ENCODE results near the gene TCFL5.

Gene TCFL5

DNA sequence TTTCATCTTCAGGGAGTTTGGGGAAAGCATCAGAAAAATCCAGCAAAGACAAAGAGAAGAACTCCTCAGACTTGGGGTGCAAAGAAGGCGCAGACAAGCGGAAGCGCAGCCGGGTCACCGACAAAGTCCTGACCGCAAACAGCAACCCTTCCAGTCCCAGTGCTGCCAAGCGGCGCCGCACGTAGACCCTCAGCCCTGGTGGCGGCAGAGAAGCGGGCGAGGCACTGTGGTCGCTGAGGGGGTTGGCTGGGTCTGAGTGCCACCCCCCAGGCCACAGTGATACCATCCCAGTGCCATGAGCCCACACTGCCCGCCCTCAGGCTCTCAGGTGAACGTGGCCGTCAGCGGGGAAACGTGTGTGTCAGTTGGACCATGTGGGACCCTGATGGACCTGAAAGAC, 62.2 kb downstream of the TCFL5 start:
- DNase-seq (ENCODE audit: extremely low read depth, low read depth) = no peak
- TF ChIP-seq, protein P1, sequence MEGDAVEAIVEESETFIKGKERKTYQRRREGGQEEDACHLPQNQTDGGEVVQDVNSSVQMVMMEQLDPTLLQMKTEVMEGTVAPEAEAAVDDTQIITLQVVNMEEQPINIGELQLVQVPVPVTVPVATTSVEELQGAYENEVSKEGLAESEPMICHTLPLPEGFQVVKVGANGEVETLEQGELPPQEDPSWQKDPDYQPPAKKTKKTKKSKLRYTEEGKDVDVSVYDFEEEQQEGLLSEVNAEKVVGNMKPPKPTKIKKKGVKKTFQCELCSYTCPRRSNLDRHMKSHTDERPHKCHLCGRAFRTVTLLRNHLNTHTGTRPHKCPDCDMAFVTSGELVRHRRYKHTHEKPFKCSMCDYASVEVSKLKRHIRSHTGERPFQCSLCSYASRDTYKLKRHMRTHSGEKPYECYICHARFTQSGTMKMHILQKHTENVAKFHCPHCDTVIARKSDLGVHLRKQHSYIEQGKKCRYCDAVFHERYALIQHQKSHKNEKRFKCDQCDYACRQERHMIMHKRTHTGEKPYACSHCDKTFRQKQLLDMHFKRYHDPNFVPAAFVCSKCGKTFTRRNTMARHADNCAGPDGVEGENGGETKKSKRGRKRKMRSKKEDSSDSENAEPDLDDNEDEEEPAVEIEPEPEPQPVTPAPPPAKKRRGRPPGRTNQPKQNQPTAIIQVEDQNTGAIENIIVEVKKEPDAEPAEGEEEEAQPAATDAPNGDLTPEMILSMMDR (IDR thresholded peaks at IDR 0.05; ENCODE audit: low read depth, low read length) = no peak

DNA sequence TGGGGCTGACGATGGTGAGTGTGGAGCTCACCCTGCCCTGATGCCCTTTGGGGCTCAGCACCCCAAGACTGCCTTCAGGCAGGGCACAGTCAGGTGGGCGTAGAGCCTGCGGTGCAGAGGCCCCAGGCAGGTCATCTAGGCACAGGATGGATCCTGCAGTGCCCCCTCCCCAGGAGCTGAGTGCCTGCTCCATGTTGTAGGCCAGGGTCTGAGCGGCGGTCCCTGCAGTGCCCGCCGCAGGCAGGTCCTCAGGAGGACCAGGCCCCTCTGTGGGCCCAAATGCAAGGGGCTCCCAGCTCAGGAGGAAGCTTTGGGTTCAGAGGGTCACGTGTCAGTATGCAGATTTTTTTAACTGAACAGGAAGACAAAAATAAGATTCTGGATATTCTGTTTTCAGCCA, 62.6 kb downstream of the TCFL5 start:
- DNase-seq (ENCODE audit: extremely low read depth, low read depth) = no peak
- TF ChIP-seq, protein P1 (IDR thresholded peaks at IDR 0.05; ENCODE audit: low read depth, low read length) = no peak

GRCh38 chr20:62797671-62798532, 63.7 kb downstream of the TCFL5 start:
- DNase-seq (ENCODE audit: extremely low read depth, low read depth) = no peak

GRCh38 chr20:62796699-62797491, 64.7 kb downstream of the TCFL5 start:
- TF ChIP-seq, protein P1 (IDR thresholded peaks at IDR 0.05; ENCODE audit: low read depth, low read length) = no peak
- DNase-seq (ENCODE audit: extremely low read depth, low read depth) = no peak

More at GRCh38 chr20:62797671-62798532, 63.7 kb downstream of the TCFL5 start:
- TF ChIP-seq, protein P1 (IDR thresholded peaks at IDR 0.05; ENCODE audit: low read depth, low read length) = no peak

GRCh38 chr20:62795023-62795761, 66.4 kb downstream of the TCFL5 start:
- TF ChIP-seq, protein P1 (IDR thresholded peaks at IDR 0.05; ENCODE audit: low read depth, low read length) = no peak
- no peak for DNase-seq (ENCODE audit: extremely low read depth, low read depth)

GRCh38 chr20:62794007-62794724, 67.5 kb downstream of the TCFL5 start:
- TF ChIP-seq, protein P1 (IDR thresholded peaks at IDR 0.05; ENCODE audit: low read depth, low read length) = no peak
- peak; percentile 90 for DNase-seq (ENCODE audit: extremely low read depth, low read depth)
